ENCODE measurements around the gene CCDC187.

DNA sequence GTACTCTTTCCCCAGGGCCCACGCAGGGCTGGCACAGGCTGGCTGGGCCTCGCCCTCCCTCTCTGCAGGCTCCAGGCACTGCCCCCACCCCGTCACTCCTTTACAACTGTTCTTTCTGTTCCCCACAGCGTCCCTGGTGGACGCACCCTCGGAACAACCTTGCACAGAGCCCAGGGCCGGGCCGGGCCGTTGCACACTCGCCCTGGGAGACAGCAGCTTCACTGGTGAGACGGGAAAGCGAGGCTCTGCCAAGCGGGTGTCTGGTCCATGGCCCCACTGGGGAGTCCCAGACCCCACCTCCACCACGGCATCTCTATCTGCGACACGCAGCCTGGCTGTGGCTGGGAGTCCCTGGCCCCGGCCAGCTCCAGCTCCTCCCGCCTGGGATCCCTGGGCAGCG is 39.9 kb downstream of the CCDC187 start:
- TF ChIP-seq YY1 (IDR thresholded peaks at IDR 0.05; ENCODE audit: insufficient read depth, insufficient read length): no peak
- TF ChIP-seq SUZ12 (IDR thresholded peaks at IDR 0.05; ENCODE audit: extremely low read depth, insufficient read depth, insufficient read length): no peak

All from NT2/D1 (cell line).